WTC11 (cell line): ENCODE measurements around the gene KCNK3. TPM values are rescaled to one million over a fixed set of nuclear protein-coding genes. Genes with fewer than 3 reads are reported as not detected.

ENCODE experiments used
- ATAC-seq: fragments of 200-7000 bp; cut with Tn5 transposase; 2 replicates; pipeline ENCODE4 v1.10.0; 2021; ENCODE audit warnings: mild to moderate bottlenecking, moderate library complexity
- CTCF ChIA-PET: fragments of 300-600 bp; sonication (Branson Sonifier 250); formaldehyde crosslinking; loops from one replicate; lab custom pipeline; 2021; ENCODE audit warnings: antibody characterized with exemption; lab: Charles Lee
- POLR2A ChIA-PET: fragments of 350-600 bp; sonication (Branson Sonifier 250); formaldehyde crosslinking; loops from one replicate; lab custom pipeline; 2021; ENCODE audit warnings: antibody characterized with exemption; lab: Charles Lee
- DNase-seq: peaks from one replicate; pipeline ENCODE4 v3.0.0; 2021; ENCODE audit warnings: low spot score
- H3K27ac Mint-ChIP-seq: 2 replicates; pipeline ENCODE4 v1.8.0; 2021; ENCODE audit warnings: mixed read lengths
- H3K27me3 Mint-ChIP-seq: 2 replicates; pipeline ENCODE4 v1.8.0; 2021; ENCODE audit warnings: low read depth, mild to moderate bottlenecking, moderate library complexity, mixed read lengths
- H3K36me3 Mint-ChIP-seq: 2 replicates; pipeline ENCODE4 v1.8.0; 2021; ENCODE audit warnings: mixed read lengths
- H3K4me1 Mint-ChIP-seq: 2 replicates; pipeline ENCODE4 v1.8.0; 2022; ENCODE audit warnings: mixed read lengths
- H3K4me3 Mint-ChIP-seq: 2 replicates; pipeline ENCODE4 v1.8.0; 2021; ENCODE audit warnings: mild to moderate bottlenecking, moderate library complexity, mixed read lengths
- H3K9me3 Mint-ChIP-seq: 2 replicates; pipeline ENCODE4 v1.8.0; 2021; ENCODE audit warnings: mixed read lengths
- ATF1 ChIP-seq: sonication (generic); formaldehyde crosslinking; IDR thresholded peaks from 2 replicates; pipeline ENCODE4 v1.8.1; 2023; ENCODE audit warnings: mild to moderate bottlenecking, moderate library complexity, missing genetic modification reagents
- CREM ChIP-seq: sonication (generic); formaldehyde crosslinking; IDR thresholded peaks from 2 replicates; pipeline ENCODE4 v1.8.1; 2022; ENCODE audit warnings: mild to moderate bottlenecking, missing genetic modification reagents, moderate library complexity
- JAZF1 ChIP-seq: fragments of 250-450 bp; sonication (Bioruptor Pico); IDR thresholded peaks from 2 replicates; pipeline ENCODE4 v1.9.0; 2021; ENCODE audit warnings: moderate library complexity, mild to moderate bottlenecking, inconsistent platforms
- JUN ChIP-seq: sonication (generic); formaldehyde crosslinking; IDR thresholded peaks from 2 replicates; pipeline ENCODE4 v1.8.0; 2023; ENCODE audit warnings: mild to moderate bottlenecking, missing genetic modification reagents
- MXD4 ChIP-seq: fragments of 250-450 bp; sonication (Bioruptor Pico); IDR thresholded peaks from 2 replicates; pipeline ENCODE4 v1.8.0; 2021; ENCODE audit warnings: mild to moderate bottlenecking, moderate library complexity, borderline replicate concordance
- PRRX2 ChIP-seq: fragments of 250-450 bp; sonication (Bioruptor Pico); IDR thresholded peaks from 2 replicates; pipeline ENCODE4 v1.8.0; 2021; ENCODE audit warnings: mild to moderate bottlenecking
- SMAD4 ChIP-seq: sonication (generic); formaldehyde crosslinking; IDR thresholded peaks from 2 replicates; pipeline ENCODE4 v1.8.0; 2022; ENCODE audit warnings: mild to moderate bottlenecking, missing genetic modification reagents
- SP1 ChIP-seq: sonication (generic); formaldehyde crosslinking; conservative IDR thresholded peaks from 2 replicates; pipeline ENCODE4 v1.8.1; 2022; ENCODE audit warnings: missing genetic modification reagents
- TEAD4 ChIP-seq: sonication (generic); formaldehyde crosslinking; IDR thresholded peaks from 2 replicates; pipeline ENCODE4 v1.8.0; 2022; ENCODE audit warnings: mild to moderate bottlenecking, missing genetic modification reagents
- ZBTB21 ChIP-seq: sonication (generic); formaldehyde crosslinking; IDR thresholded peaks from 2 replicates; pipeline ENCODE4 v1.8.1; 2023; ENCODE audit warnings: mild to moderate bottlenecking, missing genetic modification reagents, borderline replicate concordance
- ZNF263 ChIP-seq: sonication (generic); formaldehyde crosslinking; IDR thresholded peaks from 2 replicates; pipeline ENCODE4 v1.8.1; 2022; ENCODE audit warnings: low read depth, mild to moderate bottlenecking, moderate library complexity, missing genetic modification reagents
- ZNF416 ChIP-seq: fragments of 250-450 bp; sonication (Bioruptor Pico); IDR thresholded peaks from 2 replicates; pipeline ENCODE4 v1.9.0; 2021; ENCODE audit warnings: mild to moderate bottlenecking, inconsistent platforms
- total RNA-seq: library from RNA; stranded (reverse); gene quantifications from 3 replicates; pipeline ENCODE4 v1.2.3, GENCODE V29; 2021
- TF ChIP-seq, protein P1 (sequence below): fragments of 250-450 bp; sonication (Bioruptor Pico); IDR thresholded peaks from 2 replicates; pipeline ENCODE4 v1.9.0; 2021; ENCODE audit warnings: mild to moderate bottlenecking
- TF ChIP-seq, protein P2 (sequence below): sonication (generic); formaldehyde crosslinking; IDR thresholded peaks from 2 replicates; pipeline ENCODE4 v1.8.0; 2023; ENCODE audit warnings: missing genetic modification reagents
- TF ChIP-seq, protein P3 (sequence below): sonication (generic); formaldehyde crosslinking; conservative IDR thresholded peaks from 2 replicates; pipeline ENCODE4 v1.8.1; 2022; ENCODE audit warnings: mild to moderate bottlenecking, missing genetic modification reagents
- TF ChIP-seq, protein P4 (sequence below): sonication (generic); formaldehyde crosslinking; conservative IDR thresholded peaks from 2 replicates; pipeline ENCODE4 v1.8.1; 2023; ENCODE audit warnings: mild to moderate bottlenecking, low read depth, missing genetic modification reagents, moderate library complexity
- TF ChIP-seq, protein P5 (sequence below): fragments of 250-450 bp; sonication (Bioruptor Pico); IDR thresholded peaks from 2 replicates; pipeline ENCODE4 v1.9.0; 2021; ENCODE audit warnings: moderate library complexity, mild to moderate bottlenecking, inconsistent platforms, borderline replicate concordance
- TF ChIP-seq, protein P6 (sequence below): sonication (generic); formaldehyde crosslinking; IDR thresholded peaks from 2 replicates; pipeline ENCODE4 v1.8.1; 2023; ENCODE audit warnings: mild to moderate bottlenecking, moderate library complexity, missing genetic modification reagents
- TF ChIP-seq, protein P7 (sequence below): sonication (generic); formaldehyde crosslinking; IDR thresholded peaks from 2 replicates; pipeline ENCODE4 v1.8.1; 2022; ENCODE audit warnings: mild to moderate bottlenecking, moderate library complexity, missing genetic modification reagents
- TF ChIP-seq, protein P8 (sequence below): sonication (generic); formaldehyde crosslinking; IDR thresholded peaks from 2 replicates; pipeline ENCODE4 v1.8.1; 2022; ENCODE audit warnings: mild to moderate bottlenecking, missing genetic modification reagents, moderate library complexity, borderline replicate concordance

Gene KCNK3
- total RNA-seq, 1 experiment from 2014 or later = 0.22 TPM

DNA sequence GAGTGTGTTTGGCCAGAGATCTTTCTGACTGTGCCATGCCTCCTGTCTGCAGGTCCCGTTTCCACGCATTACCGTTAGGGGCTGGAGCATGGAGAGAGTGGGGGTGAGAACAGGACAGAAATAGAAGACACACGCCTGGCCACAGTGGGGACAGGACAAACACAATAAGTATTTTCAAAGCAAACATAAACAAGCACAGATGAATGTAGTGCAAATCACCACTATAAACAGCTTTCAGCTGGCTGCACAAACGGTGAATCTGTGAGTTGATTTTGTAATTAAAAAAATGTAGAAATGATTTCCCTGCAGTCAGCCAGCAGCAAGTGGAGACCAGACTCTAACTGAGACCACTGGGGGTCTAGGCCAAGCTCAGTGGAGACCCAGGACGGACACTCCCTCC is 6.8 kb downstream of the KCNK3 start (continued):
- no peak for TF ChIP-seq ZNF416 (CRISPR knock-in tag)
- TF ChIP-seq, protein P1, sequence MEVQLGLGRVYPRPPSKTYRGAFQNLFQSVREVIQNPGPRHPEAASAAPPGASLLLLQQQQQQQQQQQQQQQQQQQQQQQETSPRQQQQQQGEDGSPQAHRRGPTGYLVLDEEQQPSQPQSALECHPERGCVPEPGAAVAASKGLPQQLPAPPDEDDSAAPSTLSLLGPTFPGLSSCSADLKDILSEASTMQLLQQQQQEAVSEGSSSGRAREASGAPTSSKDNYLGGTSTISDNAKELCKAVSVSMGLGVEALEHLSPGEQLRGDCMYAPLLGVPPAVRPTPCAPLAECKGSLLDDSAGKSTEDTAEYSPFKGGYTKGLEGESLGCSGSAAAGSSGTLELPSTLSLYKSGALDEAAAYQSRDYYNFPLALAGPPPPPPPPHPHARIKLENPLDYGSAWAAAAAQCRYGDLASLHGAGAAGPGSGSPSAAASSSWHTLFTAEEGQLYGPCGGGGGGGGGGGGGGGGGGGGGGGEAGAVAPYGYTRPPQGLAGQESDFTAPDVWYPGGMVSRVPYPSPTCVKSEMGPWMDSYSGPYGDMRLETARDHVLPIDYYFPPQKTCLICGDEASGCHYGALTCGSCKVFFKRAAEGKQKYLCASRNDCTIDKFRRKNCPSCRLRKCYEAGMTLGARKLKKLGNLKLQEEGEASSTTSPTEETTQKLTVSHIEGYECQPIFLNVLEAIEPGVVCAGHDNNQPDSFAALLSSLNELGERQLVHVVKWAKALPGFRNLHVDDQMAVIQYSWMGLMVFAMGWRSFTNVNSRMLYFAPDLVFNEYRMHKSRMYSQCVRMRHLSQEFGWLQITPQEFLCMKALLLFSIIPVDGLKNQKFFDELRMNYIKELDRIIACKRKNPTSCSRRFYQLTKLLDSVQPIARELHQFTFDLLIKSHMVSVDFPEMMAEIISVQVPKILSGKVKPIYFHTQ (CRISPR knock-in tag) = no peak
- TF ChIP-seq ATF1 (CRISPR knock-in tag) = no peak
- TF ChIP-seq ZBTB21 = no peak
- no peak for TF ChIP-seq TEAD4 (CRISPR knock-in tag)

DNA sequence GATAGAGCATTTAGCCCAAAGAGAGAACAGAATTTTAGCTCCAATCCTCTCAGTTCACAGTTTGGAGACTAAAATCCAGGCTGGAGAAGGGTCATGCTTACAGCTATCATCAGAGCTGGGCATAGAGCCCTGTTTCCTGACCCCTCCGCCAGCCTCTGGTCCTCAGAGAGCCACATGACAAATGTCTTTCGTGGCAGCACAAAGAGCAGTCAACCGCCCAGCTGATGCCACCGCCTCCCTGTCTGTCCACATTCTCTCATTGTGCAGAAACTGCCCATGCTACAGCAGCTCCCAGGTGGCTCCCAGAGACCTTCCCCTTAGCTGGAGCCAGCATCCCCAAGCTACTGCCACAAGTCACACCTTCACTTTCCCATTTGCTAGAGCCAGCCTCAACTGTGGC is 7.6 kb downstream of the KCNK3 start:
- H3K36me3 Mint-ChIP-seq = no peaks in the 10 kb centered on the region
- no peak overlapping the region for H3K4me3 Mint-ChIP-seq
- POLR2A ChIA-PET = no interaction called here

DNA sequence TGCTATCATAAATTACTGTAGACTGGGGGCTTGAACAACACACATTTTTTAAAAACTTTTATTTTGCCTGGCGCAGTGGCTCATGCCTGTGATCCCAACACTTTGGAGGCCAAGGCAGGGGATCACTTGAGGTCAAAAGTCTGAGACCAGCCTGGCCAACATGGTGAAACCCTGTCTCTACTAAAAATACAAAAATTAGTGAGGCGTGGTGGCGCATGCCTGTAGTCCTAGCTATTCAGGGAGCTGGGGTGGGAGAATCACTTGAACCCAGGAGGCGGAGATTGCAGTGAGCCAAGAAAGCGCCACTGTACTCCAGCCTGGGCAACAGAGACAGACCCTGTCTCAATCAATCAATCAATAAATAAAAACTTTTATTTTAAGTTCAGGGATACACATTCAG is 9.1 kb downstream of the KCNK3 start:
- H3K27ac Mint-ChIP-seq = no peak overlapping the region
- no peak for TF ChIP-seq ZBTB21
- TF ChIP-seq ZNF416 (CRISPR knock-in tag) = no peak
- CTCF ChIA-PET = no interaction called here
- H3K36me3 Mint-ChIP-seq = no peaks in the 10 kb centered on the region
- no peak overlapping the region for H3K4me3 Mint-ChIP-seq
- no peak for ATAC-seq
- H3K27me3 Mint-ChIP-seq = peaks cover 2% of the 10 kb centered on the region; the same call in 1 of the 2 replicates
- H3K9me3 Mint-ChIP-seq = no peaks in the 10 kb centered on the region
- DNase-seq = no peak
- H3K4me1 Mint-ChIP-seq = no peaks in the 10 kb centered on the region; the same call in 1 of the 2 replicates
- POLR2A ChIA-PET = no interaction called here

More for the DNA sequence above, 7.6 kb downstream of the KCNK3 start:
- Mint-ChIP-seq H3K9me3 (no peaks in the 10 kb centered on the region), H3K27me3 (peaks cover 18% of the 10 kb centered on the region), H3K4me1 (no peaks in the 10 kb centered on the region), H3K27ac (no peak overlapping the region)
- no peak for DNase-seq
- no peak for TF ChIP-seq SMAD4
- TF ChIP-seq, protein P2, sequence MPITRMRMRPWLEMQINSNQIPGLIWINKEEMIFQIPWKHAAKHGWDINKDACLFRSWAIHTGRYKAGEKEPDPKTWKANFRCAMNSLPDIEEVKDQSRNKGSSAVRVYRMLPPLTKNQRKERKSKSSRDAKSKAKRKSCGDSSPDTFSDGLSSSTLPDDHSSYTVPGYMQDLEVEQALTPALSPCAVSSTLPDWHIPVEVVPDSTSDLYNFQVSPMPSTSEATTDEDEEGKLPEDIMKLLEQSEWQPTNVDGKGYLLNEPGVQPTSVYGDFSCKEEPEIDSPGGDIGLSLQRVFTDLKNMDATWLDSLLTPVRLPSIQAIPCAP = no peak
- TF ChIP-seq, protein P3, sequence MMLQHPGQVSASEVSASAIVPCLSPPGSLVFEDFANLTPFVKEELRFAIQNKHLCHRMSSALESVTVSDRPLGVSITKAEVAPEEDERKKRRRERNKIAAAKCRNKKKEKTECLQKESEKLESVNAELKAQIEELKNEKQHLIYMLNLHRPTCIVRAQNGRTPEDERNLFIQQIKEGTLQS (CRISPR knock-in tag) = no peak
- CTCF ChIA-PET = interaction anchor here (0.6 kb wide), 1 partner anchor 48 kb away, joined by 3 read pairs; no protein-coding TSS in a partner anchor
- no peak for ATAC-seq

DNA sequence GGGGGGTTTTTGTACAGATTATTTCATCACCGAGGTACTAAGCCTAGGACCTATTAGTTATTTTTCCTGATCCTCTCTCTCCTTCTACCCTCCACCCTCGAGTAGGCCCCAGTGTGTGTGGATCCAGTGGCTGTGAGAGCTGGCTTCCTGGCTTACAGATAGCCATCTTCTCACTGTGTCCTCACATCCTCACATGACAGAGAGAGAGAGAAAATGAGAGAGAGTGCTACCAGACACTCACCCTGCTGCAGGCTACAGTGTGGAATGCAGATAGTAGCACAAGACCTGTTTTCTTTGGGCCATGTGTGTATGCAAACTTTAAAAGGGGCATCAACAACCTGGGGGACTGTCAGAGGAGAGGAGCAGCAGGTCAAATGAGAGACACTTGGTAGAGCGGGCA is 9.5 kb downstream of the KCNK3 start:
- ChIA-PET CTCF (no interaction called here), POLR2A (no interaction called here)
- H3K9me3 Mint-ChIP-seq = no peaks in the 10 kb centered on the region
- TF ChIP-seq, protein P4, sequence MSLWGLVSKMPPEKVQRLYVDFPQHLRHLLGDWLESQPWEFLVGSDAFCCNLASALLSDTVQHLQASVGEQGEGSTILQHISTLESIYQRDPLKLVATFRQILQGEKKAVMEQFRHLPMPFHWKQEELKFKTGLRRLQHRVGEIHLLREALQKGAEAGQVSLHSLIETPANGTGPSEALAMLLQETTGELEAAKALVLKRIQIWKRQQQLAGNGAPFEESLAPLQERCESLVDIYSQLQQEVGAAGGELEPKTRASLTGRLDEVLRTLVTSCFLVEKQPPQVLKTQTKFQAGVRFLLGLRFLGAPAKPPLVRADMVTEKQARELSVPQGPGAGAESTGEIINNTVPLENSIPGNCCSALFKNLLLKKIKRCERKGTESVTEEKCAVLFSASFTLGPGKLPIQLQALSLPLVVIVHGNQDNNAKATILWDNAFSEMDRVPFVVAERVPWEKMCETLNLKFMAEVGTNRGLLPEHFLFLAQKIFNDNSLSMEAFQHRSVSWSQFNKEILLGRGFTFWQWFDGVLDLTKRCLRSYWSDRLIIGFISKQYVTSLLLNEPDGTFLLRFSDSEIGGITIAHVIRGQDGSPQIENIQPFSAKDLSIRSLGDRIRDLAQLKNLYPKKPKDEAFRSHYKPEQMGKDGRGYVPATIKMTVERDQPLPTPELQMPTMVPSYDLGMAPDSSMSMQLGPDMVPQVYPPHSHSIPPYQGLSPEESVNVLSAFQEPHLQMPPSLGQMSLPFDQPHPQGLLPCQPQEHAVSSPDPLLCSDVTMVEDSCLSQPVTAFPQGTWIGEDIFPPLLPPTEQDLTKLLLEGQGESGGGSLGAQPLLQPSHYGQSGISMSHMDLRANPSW (CRISPR knock-in tag) = no peak
- TF ChIP-seq MXD4 (no peak), PRRX2 (no peak), JUN (no peak), JAZF1 (CRISPR knock-in tag) (no peak), ZNF263 (CRISPR knock-in tag) (no peak), CREM (CRISPR knock-in tag) (no peak), SP1 (CRISPR knock-in tag) (no peak)
- TF ChIP-seq, protein P5, sequence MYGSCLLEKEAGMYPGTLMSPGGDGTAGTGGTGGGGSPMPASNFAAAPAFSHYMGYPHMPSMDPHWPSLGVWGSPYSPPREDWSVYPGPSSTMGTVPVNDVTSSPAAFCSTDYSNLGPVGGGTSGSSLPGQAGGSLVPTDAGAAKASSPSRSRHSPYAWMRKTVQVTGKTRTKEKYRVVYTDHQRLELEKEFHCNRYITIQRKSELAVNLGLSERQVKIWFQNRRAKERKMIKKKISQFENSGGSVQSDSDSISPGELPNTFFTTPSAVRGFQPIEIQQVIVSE (CRISPR knock-in tag) = no peak
- TF ChIP-seq, protein P6, sequence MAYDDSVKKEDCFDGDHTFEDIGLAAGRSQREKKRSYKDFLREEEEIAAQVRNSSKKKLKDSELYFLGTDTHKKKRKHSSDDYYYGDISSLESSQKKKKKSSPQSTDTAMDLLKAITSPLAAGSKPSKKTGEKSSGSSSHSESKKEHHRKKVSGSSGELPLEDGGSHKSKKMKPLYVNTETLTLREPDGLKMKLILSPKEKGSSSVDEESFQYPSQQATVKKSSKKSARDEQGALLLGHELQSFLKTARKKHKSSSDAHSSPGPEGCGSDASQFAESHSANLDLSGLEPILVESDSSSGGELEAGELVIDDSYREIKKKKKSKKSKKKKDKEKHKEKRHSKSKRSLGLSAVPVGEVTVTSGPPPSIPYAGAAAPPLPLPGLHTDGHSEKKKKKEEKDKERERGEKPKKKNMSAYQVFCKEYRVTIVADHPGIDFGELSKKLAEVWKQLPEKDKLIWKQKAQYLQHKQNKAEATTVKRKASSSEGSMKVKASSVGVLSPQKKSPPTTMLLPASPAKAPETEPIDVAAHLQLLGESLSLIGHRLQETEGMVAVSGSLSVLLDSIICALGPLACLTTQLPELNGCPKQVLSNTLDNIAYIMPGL (CRISPR knock-in tag) = no peak
- TF ChIP-seq, protein P7, sequence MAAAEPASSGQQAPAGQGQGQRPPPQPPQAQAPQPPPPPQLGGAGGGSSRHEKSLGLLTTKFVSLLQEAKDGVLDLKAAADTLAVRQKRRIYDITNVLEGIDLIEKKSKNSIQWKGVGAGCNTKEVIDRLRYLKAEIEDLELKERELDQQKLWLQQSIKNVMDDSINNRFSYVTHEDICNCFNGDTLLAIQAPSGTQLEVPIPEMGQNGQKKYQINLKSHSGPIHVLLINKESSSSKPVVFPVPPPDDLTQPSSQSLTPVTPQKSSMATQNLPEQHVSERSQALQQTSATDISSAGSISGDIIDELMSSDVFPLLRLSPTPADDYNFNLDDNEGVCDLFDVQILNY (CRISPR knock-in tag) = no peak
- TF ChIP-seq, protein P8, sequence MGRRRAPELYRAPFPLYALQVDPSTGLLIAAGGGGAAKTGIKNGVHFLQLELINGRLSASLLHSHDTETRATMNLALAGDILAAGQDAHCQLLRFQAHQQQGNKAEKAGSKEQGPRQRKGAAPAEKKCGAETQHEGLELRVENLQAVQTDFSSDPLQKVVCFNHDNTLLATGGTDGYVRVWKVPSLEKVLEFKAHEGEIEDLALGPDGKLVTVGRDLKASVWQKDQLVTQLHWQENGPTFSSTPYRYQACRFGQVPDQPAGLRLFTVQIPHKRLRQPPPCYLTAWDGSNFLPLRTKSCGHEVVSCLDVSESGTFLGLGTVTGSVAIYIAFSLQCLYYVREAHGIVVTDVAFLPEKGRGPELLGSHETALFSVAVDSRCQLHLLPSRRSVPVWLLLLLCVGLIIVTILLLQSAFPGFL (CRISPR knock-in tag) = no peak

More for the DNA sequence above, 9.5 kb downstream of the KCNK3 start:
- Mint-ChIP-seq H3K27ac (no peak overlapping the region), H3K36me3 (no peaks in the 10 kb centered on the region), H3K27me3 (no peaks in the 10 kb centered on the region; the same call in 1 of the 2 replicates), H3K4me3 (no peak overlapping the region), H3K4me1 (peaks cover 4% of the 10 kb centered on the region)
- no peak for DNase-seq
- no peak for ATAC-seq
